GM18861 (cell line): ENCODE results near the gene ALK.

Source experiments
- ATAC-seq: cut with Tn5 transposase; IDR thresholded peaks from one replicate; pipeline ENCODE4 v1.9.1; 2021; ENCODE audit not compliant: unreplicated experiment

ALK gene

GRCh38 chr2:29426354-29426753 lies 495.0 kb downstream of the ALK start:
- ATAC-seq: no peak

GRCh38 chr2:29425866-29426265 lies 495.5 kb downstream of the ALK start:
- no peak for ATAC-seq

DNA sequence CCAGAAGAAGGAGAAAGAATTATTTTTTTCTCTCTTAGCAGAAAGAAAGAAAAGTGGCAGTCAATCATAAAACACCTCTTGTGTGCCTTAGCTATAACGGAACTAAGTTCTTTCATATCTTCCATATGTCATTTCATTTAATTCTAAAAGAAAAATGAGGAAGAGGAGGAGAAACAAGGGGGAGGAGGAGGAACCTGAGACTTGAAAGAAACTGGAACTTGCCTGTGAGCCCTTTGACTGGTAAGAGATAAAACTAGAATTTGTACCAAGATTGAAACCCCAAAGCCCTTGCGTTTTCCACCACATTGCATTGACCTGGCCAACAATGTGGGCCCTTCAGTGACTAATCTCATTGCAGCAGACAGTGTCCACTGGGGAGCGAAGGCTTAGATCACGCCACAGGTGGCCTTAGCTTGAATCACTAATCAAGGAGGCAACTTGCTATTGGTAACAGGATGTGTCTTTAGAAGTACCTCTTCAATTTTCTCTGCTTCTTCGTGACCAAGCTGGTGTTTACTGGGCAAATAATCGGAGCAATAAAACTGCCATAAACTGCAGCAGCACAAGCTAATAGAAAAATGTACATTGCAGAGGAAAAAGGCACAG lies 498.2 kb downstream of the ALK start:
- no peak for ATAC-seq

- no peak for ATAC-seq
Observed at GRCh38 chr2:29420999-29421782, 500.2 kb downstream of the ALK start.

DNA sequence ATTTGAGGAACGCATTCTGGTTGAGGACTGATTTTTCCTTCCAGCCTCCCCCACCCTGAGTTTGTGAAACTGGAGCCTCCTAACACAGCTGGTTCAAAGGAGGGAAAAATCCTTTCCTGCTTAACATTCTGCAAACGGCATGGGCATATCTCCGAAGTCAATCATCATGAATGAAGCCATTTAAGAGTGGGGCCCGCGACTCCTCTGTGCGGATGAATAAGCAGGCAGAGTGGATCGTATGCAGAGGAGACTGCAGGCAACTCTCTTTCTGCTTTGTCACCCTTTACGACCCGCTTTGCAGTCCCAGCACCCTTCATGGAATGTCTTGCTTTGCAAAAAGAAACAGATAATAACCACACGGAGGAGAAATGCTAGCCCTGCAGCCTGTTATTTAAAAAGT lies 500.9 kb downstream of the ALK start:
- no peak for ATAC-seq

- ATAC-seq: no peak
Observed at GRCh38 chr2:29417630-29418029, 503.8 kb downstream of the ALK start.

DNA sequence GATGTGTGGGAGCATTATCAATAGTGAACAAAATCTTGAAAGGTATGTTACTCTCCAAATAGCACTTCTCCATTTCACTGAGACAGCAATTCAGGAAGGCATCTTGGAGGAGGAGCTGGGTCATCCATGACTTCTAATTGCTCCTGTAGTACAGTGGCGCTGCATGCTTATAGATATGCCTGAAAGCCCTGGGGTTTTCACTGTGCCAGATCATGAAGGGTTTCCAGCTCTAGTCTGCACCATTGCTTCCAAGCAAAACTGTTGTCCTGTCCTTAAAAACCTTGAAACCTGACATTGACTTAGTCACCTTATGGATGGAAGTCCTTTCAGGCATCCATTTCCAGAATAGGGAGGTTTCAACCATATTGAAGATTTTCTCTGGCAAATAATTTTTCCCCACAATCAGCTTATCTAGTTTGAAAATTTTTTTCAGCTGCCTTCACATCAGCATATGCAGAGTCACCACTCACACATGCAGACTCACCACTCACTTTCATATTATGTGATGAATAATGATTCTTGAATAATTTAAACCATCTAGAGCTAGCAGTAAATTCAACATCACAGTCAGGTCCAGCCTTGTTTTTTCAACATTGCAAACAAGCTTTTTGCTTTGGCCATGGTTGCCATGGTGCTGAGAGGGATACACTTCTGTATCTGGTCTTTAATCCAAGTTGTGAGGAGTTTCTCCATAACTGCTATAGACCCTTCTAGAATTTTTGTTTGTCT lies 509.0 kb downstream of the ALK start:
- ATAC-seq: no peak

DNA sequence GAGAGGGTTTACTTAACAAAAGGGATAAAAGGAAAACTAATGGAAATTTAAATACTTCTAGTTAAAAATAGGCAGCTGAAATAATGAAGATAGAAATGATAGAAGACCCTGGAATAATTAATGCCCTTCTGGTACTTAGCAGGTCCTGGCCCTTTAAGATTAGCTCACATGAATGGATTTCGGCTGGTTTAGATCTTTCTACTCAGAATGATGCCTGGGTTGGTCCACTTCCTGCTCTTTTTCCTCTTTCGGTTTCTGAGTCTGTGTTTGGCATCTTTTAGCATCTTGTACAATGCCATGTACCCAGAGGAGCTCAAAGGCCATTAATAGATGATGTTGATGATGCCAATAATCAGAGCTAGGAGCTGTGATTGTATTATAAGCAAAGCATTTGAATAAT lies 515.7 kb downstream of the ALK start:
- ATAC-seq: no peak

DNA sequence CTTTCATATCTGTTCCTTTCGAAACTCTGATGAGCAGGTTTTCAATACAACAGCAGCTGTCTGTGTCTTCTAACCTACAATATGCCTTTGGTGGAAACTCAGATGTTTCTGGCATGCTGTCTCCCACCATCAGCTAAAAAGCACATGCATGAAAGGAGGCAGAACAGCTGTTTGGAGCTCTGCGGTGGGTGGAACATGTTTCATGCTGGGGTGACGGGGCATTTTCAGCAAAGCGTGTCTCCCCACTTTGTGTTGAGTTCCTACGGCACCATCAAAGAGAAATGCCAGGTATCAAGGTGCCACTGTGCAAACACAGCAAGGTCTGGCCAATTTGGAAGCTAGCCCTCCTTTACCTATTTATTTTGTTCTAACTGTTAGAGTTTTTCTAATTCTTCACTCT lies 516.1 kb downstream of the ALK start:
- no peak for ATAC-seq

DNA sequence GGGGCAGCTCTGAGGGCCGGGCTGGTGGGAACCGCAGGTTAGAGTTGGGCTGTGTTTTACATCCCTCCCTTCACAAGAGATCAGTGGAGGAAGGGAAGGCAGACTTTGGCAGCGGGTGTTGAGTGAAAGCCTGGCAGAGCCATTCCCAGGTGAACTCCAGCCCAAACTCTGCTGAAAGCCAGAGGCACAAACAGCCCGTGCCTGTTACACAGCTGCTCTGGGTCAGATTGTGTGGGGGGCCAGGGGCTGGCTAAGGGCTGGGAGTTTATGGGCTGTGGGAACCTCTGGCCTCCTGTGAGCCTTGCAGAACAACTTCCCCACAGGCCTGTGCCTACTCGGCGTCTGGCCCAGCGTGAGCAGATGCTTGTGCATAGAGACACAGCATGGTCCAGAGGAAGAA lies 519.4 kb downstream of the ALK start:
- ATAC-seq: no peak

DNA sequence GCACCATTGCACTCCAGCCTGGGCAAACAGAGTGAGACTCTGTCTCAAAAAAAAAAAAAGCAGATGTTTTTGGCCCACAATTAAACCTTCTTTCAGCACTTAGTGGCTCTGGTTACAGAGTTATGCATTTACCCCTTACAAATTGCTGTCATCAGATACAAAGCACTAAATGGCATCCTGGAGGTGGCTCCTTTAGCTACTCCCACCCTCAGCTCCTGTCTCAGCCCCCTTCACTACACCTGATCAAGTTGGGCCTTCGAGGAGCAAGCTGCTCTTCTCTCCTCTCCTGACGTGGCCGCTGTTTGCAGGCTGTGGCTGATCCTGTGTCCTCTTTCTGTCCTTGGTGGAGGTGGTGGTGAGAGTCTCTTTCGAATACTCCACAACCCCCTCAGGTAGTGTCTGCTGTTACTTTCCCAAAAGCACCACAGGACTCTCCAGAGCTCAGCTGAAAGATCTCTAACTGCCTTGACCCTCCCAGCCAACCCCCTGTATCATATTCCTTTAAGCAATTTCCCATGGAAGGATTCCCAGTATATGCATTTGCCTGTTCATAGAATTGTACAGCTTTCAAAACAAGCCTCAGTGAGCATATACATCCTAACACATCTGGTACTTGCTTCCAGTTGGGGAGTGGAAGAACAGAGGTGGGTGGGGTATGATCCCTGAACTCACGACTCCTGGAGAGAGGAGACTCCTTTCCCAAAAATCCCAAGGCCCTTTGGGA lies 520.3 kb downstream of the ALK start:
- no peak for ATAC-seq

GRCh38 chr2:29398384-29399237 lies 522.8 kb downstream of the ALK start:
- ATAC-seq: no peak

DNA sequence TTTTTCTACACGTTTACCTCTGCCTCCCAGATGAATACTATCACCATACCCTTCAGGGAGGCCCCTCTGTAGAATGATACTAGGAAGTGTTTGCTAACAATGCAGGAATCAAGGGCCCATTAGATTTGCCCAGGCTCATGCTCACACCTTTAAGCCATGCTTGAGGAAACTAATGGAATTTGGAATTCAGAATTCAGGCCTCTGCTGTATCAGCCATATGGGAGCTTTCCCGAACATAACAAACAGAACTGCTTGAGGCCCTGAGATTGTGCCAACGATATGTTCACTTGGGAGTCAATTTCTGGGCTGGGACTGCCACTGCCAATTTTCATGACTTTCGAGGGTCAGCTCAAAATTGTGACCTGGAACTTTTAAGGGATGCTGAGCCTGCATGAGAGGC lies 523.7 kb downstream of the ALK start:
- no peak for ATAC-seq

GRCh38 chr2:29397039-29397438 lies 524.3 kb downstream of the ALK start:
- ATAC-seq: no peak

DNA sequence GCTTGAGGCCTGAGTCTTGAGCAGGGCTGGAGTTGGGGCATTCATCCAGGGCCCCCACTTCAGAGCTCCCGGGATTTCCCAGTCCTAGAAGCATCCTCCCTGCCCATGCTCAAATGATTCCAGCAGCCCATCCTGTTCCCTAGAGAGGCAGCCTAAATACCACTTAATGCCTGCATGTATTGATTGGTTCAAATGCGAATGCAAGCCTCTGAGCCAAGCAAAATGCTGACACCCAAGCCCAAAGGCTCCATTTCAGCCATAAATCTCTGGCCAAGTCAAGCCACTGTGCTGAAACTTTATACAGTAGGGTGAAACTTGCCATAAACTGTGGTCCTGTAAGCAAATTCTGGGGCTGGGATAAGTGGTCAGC lies 526.4 kb downstream of the ALK start:
- ATAC-seq: no peak

- ATAC-seq: no peak
Observed at GRCh38 chr2:29394311-29394980, 526.9 kb downstream of the ALK start.

- no peak for ATAC-seq
Observed at GRCh38 chr2:29393676-29394075, 527.7 kb downstream of the ALK start.

DNA sequence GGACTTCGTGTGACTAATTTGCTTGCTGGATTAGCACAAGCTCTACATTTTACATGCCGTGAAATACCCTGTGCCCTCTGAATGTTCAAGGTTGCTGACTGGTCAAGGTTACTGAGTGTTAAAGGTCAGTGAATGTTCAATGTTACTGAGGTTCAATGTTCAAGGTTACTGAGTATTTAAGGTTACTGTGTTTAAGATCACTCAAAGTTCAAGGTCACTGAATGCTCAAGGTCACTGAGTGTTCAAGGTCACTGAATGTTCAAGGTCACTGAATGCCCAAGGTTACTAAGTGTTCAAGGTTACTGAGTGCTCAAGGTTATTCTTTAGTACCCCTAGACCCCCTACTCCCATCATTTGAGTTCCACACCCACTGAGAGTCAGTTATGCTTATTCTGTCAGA lies 528.6 kb downstream of the ALK start:
- ATAC-seq: no peak

DNA sequence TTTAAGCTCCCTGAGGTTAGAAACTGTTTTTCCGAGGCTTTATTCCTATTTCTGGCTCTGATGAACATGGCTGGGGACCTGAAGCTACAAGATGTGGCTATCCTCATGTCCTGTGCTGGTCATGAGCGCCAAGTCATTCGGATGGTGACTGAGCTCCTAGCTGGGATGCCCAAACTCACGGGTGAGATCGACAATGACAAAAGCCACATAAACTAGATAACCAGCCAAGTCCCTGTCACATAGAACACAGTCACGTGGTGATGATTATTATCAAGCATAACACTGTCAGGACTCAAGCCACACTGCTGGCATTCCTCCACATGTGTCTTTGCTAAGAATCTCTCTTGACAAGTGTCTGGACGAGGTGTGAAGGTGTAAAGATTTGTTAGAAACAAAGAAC lies 531.2 kb downstream of the ALK start:
- no peak for ATAC-seq

- no peak for ATAC-seq
Observed at GRCh38 chr2:29389686-29390085, 531.7 kb downstream of the ALK start.
